GM18520 (cell line): ENCODE data around the gene ETV3.

Experiments
- ATAC-seq: cut with Tn5 transposase; IDR thresholded peaks from one replicate; pipeline ENCODE4 v1.9.1; 2021; ENCODE audit not compliant: unreplicated experiment

Gene ETV3

DNA sequence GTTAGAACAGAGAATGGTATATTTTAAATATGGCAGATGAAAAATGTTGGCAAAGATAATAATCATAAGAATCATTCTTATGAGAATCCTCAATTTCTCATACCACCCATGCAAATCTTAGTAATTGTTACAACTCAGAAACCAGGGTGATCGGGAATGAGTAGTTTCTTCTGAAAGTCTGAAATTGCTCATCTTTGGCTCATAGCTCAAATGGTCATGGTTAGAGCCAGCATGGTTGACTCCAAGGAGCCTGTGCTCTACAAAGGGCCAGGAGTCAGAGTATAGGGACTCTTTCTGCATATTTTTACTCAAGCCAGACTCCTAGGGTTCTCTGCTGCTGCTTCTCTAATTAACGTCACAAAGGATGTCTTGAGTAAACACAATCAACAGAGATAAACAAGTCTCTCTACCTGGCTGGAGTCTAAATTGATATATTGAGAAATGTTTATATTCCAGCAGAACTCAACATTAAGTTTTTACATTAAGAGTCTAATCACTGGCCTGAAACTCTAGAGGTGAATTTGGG lies 1.9 kb upstream of the ETV3 start:
- no peak for ATAC-seq

DNA sequence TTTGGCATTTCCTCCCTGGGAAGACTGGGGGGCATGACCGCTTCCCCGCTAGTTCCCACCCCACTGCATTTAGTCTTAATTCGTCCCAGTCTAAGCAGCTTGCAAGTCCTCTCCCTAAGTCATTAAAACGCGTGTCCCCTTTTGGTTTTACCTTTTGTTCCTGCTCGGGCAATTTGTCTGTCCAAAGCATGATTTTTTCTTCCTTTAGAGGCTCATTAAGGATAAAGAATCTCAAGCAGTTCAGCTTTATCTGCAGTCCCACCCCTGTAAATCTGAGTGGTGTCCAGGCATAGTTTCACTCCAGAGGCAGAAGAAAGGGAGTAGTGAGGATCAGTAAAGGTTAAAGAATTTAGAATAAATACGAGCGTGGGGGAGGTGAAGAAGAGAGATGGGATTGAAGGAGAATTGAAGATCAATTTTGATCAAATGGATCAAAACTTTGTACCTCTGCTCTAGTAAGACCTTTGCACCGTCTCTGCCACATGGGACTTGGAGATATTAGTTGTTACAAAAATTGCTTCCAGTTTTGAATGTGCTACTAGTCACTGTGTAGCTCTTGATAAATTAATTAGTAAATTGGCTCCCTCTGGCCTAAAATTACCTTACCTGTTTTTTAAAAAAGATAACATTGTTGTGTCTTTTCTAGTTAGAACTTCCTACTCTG lies 989 bp upstream of the ETV3 start:
- ATAC-seq: no peak

DNA sequence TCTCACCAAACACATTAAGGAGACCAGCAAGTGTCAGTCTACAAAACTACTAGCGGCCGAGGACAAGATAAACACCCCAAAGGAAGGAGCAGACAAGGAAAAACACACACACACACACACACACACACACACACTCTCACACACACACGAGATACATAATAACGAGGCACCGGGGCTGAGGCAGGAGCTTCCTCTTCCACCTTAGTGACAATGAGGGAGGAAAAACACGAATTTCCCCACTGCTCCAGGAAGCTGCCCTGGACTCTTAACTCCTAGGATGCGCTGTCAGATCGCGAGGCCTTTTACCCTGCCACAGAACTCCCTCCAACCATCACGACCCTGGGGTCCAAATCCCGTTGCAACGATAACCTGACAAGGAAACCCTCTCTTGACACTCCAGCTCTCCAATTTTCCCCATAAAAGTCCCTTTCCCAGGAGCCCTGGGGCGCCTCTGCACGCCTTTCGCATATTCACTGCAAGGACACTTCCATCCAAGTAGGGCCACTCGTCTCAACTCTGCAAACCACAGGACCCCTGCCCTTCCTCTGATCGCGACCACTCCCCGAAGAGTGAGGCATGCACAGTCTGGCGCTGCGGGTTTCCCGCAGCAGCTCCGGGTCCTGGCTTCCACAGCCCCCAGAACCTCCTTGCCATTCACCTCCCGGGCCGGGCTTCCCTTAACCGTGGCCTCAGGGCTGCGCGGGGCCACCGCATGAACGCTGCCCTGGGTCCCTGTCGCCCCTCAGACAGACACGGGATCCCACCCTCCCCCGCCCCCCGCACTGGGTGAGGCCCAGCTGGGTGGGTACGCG lies 581 bp downstream of the ETV3 start:
- ATAC-seq: peak; percentile 5

DNA sequence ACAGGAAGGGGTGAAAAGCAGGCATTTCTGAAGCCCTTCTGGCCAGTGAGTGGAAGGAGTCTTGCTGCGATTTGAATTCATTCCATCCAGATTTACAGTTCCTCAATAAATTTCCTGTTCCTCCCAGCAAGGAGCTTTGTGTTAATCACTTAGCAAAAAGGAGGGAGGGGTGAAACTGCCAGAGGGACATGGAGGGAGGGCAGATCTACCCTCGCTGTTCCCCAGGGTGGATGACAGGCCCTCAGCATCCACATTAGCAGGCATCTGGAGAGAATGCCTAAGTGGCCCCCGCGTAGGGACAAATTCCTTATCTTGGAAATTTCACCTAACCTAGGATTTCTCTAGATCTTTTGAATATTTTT lies 1.2 kb downstream of the ETV3 start:
- ATAC-seq: no peak

DNA sequence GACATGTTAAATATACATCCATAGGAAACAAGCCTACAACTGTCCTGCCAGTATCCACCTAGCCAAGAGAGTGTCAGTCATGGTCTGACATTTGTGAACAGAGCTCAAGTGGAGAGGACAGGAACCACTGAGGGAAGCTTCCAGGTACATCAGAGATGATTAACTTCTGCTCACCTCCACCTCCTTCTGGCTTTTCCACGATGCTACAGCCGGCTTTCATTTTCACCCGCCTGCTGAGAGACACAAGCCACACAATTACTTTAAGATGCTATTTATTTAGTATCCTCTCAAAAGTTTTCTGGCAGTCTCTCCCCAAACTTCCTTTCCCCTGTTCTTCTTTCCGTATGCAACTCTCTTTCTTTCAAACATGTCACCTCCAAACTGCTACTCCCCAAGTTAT lies 2.1 kb downstream of the ETV3 start:
- no peak for ATAC-seq

DNA sequence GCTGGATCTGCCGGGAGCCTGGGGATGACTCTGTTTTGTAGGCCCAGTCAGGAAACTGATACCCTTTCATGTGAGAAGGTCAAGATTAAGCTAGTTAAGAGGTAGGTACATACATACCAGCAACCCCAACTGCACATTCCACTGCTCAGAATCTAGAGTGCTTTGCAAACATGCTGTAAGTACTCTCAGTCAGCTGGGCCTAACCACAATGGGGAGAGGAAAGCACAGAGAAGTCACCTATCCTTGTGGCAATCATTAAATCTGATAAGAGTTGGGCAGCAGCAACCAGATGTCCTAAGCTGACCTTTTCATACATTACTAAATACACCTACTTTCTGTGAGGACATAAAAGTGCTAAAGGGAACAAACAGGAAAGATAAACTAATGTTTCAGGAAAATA lies 2.5 kb downstream of the ETV3 start:
- ATAC-seq: no peak

DNA sequence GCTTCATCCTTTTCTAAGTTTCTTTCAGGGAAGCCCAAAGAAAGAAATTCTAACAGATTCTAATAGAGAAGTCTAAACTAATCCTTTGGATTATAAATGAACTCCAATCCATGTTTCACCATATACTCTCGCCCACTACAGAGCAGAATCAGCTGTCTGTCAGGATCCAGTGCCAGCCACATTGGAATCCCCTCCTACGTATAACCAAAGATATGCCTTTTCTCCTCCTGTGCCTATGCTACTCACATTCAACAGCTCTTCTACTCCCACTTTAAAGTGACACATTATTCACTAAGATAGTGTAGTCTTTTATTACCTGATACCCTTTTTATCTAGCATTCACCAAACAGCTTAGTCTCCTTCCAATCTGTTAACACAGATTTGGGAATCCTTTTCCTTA lies 3.1 kb downstream of the ETV3 start:
- ATAC-seq: no peak

DNA sequence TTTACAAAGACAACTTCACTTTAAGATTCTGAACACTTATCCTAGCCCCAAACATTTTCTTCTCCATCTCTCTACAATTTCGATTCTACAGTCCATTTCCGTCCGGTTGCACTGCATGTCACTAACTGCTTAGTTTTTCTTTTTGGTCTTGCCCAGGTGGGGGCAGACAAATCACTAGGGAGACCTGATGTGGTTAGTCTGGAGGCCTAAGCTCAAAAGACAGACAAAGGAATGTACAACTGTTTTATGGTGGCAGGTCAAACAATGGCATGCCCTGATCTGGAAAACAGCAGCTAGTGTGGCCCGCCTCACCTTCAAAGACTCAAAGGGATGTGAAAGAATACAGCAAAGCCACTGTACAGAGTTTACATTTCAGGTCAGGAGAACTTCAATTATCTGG lies 3.8 kb downstream of the ETV3 start:
- ATAC-seq: no peak

DNA sequence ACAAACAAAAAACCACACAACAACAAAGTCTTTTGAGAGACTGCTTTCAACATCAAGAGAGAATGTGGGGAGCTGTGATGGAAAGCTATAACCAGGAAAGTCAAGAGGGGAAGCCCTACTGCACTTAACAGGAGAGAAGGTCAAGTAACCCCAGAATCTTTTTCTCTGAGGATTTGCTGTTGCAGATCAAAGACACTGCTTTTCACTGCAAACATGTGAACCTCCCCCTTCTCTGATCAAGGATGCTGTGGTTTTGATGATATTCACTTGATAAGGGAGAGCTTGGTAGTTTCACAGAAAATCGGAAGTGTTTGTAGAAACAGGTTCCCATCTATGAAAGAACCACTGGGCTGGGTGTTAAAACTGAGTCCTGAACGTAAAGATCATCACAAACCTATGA lies 4.8 kb downstream of the ETV3 start:
- ATAC-seq: no peak

DNA sequence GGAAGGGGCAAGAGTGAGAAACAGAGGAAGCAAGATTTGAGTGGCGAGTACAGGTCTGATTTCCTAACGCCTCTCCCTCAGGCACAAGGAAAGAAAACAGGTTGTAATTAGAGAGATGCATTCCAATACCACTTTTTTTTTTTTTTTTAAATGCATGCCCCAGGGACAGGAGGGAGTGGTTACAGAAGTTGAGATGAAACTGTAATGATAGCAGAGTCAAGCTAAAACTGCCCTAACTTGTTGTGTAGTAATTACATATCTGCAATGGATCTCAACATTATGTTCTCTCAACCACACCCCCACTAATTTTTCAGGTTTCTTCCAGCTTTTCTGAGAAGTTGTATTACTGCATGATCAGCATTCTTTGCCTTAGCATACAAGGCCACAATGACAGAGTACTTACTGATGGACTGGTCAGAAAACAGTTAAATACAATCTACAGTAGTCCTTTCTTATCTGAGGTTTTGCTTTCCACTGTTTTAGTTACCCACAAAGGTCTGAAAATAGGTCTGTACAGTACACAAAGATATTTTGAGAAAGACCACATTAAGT lies 5.5 kb downstream of the ETV3 start:
- ATAC-seq: no peak

DNA sequence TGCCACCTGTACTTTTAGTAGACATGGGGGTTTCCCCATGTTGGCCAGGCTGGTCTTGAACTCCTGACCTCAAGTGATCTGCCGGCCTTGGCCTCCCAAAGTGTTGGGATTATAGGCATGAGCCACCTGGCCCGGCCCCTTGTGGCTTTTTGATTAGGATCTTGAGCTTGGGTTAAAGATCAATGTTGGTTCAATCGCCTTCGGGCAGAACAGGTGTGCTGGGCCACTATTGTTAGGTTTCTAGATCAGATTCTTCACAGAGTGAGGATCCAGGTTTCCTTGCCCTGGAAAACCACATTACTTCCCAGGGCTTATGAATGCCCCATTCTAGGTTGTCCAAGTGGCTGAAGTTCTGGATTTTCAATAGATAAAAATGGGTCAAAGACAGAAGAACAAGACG lies 6.1 kb downstream of the ETV3 start:
- ATAC-seq: no peak

DNA sequence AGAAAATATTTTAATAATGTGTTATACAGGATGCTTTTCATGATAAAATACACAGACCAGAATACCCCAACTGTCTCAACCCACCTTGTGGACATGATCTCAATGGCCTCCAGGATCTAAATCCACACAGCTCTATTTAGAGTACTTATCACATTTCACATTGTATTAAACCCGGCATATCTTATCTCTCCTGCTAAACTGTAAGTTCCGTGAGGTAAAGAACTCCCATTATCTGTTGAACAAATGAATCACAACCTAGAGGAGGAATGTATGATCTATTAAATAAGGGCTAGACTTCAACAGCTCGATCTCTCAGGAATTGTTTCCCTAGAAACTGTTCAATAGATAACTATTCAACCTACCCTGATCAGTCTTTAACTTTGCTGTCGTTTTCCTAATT lies 6.9 kb downstream of the ETV3 start:
- no peak for ATAC-seq

DNA sequence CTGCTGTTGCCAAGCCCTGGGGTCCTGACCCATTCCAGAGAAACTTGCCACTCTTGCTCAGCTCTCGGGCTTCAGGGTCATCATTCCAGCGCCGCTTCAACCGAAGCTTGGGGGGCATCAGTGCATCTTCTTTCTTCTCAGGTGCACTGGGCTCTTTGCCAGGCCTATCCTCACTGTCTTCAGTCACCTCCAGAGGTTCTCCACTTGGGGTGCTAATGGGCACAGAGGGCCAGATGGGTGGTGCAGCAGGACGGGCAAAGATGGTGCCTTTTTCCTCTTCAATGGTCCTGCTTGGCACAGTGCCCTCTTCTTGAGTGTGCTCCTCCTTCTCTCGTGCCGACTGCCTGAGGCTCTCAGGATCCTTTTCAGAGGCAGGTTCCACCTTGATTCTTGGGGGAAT lies 13.3 kb downstream of the ETV3 start:
- no peak for ATAC-seq

DNA sequence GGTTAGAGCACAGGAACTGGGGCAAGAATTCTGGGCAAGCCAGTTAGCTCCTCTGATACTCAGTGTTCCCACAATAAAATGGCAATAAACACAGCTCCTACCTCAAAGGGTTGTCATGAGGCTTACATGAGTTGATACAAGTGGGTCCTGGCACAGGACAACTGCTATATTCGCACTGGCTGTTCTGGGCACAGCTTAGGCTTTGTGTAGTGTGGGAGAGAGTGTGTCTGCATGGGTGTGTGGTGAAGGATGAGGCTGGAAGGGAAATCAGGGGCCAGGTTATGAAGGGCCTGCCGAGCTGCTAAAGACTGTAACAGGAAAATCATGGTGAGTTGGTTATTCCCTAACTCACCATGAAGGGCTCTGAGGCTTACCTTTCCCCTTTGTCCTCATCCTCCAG lies 18.7 kb downstream of the ETV3 start:
- ATAC-seq: no peak

DNA sequence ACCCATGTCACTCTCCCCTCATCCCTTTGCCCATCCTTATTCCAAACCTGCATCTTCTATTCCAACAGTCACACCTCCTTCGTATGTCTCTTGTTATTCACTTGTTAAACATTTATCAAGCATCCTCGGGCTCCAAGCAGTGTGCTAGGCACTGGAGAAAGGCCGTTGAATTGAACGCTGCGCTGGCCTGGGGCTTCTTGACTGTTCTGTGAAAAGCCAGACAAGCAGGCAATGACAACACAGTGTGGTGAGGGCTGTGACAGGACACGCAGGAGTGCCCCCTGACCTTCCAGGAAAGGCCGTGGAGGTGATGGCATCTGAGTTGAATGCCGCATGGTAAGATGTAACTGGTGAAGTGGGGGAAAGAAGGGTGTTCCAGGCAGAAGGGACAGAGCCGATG lies 19.2 kb downstream of the ETV3 start:
- ATAC-seq: no peak

DNA sequence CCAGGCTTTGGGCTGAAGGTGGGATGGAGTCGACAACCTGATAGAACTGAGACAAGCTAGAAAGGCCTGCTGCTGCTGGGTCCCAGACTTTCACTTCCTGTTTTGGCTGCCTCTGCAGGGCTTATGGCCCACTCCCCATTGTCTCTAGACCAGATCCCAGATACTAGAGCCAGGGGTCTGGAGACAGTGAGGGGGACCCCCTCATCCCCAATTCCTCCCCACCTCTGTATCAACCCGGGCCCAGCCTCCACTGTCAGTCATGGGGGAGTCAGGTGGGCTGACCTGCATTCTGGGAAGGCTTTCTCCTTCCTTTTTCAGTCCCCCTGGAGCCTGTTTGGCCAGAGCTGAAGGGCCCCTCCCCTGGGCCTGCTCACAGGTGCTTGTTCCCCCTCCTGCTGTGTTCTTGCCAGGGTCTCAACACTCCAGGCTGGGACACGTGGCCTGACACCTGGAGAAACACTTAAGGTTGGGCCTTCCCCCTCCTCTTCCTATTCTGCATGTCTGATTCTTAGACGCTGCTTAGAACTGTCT lies 20.6 kb downstream of the ETV3 start:
- no peak for ATAC-seq

DNA sequence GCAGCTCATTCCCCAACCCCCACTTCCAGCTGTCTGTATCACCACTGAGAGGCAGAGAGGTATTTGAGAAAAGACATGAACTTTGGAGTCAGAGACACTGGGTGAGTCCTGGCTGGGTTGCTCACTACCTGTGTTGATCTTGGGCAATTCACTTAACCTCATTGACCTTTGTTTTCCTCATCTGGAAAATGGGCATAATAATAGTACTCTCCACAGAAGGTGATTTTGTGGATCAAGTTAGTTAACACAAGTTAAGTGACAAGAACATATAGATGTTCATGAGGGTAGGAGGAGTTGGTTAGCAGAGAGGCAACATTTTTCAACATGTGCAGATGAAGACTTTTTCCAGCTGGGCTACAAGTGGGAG lies 21.5 kb downstream of the ETV3 start:
- no peak for ATAC-seq

DNA sequence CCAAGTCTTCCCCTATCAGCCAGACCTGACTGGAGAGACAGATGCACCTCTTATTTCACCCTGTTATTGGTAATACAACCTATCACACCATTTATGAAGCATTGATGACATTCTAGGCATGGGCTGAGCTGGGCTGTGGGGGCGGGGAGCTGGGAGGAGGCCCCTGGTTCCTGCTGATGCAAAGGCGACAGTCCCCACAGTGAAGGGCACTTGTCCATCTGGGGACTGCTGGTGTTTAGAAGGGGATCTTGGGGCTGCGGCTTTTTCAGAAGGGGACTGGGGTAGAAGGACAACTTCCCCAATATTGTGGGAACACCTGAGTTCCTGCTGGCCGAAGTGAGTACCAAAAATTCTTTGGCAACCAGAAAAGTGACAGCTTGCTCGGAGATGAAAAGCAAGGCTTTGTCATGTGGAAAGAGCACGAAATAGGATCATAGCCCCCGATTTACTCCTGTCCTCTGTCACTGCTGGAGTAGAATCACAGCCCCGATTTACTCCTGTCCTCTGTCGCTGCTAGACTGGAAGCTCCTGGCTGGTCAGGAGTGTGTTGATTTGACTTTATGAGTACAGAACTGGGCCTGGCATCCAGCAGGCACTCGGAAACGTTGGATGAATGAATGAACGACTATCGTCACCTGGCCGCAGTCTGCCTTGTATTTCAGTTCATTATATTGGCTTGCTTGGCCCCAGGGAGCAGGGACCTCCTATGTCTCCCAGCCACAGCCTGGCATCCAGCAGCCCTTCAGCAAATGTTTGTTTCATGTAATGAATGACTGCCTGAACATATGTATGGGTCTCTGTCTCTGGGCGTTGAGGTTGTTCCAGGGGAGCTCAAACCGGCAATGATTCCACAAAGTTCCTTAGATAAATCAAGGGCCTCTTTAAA lies 22.1 kb downstream of the ETV3 start:
- no peak for ATAC-seq

DNA sequence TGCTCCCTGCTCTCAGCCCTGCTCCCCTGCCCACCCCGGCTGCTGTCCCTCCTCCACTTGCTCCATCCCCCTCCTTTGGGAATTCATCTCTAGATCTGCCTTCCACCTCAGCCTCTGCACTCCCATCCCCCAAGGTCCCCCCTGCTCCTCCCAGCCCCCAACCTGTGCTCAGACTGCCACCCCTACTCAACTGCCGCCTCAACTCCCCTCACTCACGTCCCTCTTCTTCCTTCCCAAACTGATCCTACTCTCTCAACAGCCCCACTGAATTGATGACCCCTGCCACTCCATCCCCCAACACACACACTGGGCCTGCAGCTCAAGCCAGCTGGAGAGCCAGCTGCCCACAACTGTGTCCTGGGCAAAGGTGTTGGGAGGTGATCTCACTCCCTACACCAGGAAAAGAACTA lies 22.8 kb downstream of the ETV3 start:
- no peak for ATAC-seq

DNA sequence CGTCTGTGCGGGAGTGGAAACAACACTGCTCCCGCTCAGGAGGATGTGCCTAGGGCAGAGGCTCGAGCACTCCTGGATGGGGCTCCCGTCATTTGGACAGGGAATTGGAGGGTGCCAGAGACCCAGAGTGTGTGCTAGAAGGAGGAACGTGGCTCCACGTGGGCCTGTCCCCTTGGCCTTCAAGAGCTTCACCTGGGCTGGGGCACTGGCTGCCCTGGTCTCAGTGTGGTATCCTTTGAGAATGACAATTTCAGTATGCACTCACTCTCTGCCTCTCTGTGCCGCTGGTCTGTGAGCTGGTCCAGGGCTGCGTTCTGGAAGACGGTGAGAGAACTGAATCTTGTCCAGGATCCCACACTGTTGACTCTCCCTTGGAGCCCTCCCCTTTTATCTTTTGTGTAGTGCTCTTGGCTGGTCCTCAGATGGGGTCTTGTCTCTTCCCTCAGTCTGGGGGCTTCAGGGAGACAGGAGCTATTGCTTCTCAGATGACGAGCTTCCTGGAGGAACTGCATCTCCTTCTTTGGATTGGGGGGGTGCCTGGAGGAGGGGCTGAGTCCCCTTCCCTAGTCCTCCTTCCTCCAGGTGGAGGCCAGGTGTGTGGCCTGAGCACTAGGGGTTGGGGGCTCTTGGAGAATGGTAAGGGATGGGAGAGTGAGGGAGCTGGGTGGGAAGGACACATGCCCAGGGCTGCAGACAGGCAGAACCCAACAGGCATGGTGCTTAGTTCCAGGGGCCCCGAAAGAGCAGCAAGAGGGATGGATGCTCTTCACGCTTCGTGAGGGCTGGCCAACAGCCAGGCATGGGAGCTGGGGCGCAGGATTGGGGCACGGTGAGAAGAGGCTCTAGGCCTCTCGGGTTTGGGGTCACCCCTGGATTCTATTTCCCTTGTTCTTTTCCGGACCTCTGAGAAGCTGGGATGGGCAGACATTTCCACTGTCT lies 23.7 kb downstream of the ETV3 start:
- no peak for ATAC-seq
